22Rv1 (cell line): ENCODE measurements around the gene TNFAIP8L1.

Experiments
- ZFX ChIP-seq: fragments of 450-650 bp; IDR thresholded peaks from 2 replicates; pipeline ENCODE4 v1.6.1; 2017; ENCODE audit warnings: antibody characterized with exemption, borderline replicate concordance
- TF ChIP-seq, protein P1 (sequence below): fragments of 450-650 bp; IDR thresholded peaks from 2 replicates; pipeline ENCODE4 v1.5.1; 2017; ENCODE audit warnings: mild to moderate bottlenecking

DNA sequence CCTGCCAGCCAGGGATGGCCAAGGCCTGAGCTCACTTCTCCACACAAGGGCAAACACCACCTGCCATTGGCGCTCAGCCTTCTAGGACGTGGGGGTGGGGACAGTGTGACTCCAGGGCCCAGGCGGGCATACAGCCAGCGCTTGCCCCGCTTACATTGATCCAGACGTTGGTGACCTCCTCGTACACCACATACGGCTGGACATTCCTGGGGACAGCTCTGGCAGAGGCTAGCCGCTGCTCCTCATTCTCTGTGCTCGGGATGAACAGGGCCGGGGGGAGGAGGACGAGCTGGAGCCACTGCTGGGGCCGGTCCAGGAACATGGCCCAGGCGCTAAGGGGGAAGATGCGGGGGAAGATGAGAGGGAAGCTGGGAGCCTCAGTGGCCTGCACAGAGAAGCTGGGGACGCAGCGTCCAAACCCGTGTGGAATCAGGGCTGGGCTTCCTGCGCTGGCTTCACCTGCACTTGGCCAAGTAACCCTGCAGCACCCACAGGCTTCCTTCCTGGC lies 56.0 kb downstream of the TNFAIP8L1 start:
- TF ChIP-seq, protein P1, sequence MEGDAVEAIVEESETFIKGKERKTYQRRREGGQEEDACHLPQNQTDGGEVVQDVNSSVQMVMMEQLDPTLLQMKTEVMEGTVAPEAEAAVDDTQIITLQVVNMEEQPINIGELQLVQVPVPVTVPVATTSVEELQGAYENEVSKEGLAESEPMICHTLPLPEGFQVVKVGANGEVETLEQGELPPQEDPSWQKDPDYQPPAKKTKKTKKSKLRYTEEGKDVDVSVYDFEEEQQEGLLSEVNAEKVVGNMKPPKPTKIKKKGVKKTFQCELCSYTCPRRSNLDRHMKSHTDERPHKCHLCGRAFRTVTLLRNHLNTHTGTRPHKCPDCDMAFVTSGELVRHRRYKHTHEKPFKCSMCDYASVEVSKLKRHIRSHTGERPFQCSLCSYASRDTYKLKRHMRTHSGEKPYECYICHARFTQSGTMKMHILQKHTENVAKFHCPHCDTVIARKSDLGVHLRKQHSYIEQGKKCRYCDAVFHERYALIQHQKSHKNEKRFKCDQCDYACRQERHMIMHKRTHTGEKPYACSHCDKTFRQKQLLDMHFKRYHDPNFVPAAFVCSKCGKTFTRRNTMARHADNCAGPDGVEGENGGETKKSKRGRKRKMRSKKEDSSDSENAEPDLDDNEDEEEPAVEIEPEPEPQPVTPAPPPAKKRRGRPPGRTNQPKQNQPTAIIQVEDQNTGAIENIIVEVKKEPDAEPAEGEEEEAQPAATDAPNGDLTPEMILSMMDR: no peak
- TF ChIP-seq ZFX: no peak
